Measurements from ENCODE around the gene SIGLEC15.
"Not testable (repeated sequence)": the region's sequence is repeated elsewhere in the genome, so short reads cannot be mapped to it uniquely, and the experiment has no call there.

SIGLEC15 gene

GRCh38 chr18:45820106-45820745 is 5.2 kb upstream of the SIGLEC15 start:
- H3K4me3 ChIP-seq (ENCODE audit: control insufficient read depth, low read depth, low read length): no peak overlapping the region
- TF ChIP-seq CTCF (conservative IDR thresholded peaks at IDR 0.05; ENCODE audit: control insufficient read depth, insufficient read depth, low read depth, low read length): no peak
- DNase-seq (ENCODE audit: low read depth): no peak

- DNase-seq (ENCODE audit: low read depth): no peak
- no peak overlapping the region for H3K4me3 ChIP-seq (ENCODE audit: control insufficient read depth, low read depth, low read length)
- no peak for TF ChIP-seq CTCF (conservative IDR thresholded peaks at IDR 0.05; ENCODE audit: control insufficient read depth, insufficient read depth, low read depth, low read length)
These were observed 4.4 kb upstream of the SIGLEC15 start for GRCh38 chr18:45821026-45821425.

DNA sequence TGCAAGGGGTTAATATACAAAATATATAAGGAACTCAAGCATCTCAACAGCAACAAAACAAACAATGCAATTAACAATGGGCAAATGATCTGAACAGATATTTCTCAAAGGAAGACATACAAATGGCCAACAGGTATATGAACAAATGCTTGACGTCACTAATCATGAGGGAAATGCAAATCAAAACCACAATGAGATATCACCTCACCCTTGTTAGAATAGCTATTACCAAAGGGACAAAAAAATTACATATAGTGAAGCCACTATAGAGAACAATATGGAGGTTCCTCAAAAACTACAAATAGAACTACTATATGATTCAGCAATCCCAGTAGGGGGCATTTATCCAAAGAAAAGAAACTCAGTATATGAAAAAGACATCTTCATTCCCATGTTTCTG is 3.8 kb upstream of the SIGLEC15 start:
- DNase-seq (ENCODE audit: low read depth): no peak

GRCh38 chr18:45826084-45826483 is 609 bp downstream of the SIGLEC15 start:
- DNase-seq (ENCODE audit: low read depth): no peak
- no peak overlapping the region for H3K4me3 ChIP-seq (ENCODE audit: control insufficient read depth, low read depth, low read length)
- TF ChIP-seq CTCF (conservative IDR thresholded peaks at IDR 0.05; ENCODE audit: control insufficient read depth, insufficient read depth, low read depth, low read length): no peak

More for the DNA sequence above, 3.8 kb upstream of the SIGLEC15 start:
- no peak for TF ChIP-seq CTCF (conservative IDR thresholded peaks at IDR 0.05; ENCODE audit: control insufficient read depth, insufficient read depth, low read depth, low read length)
- no peak overlapping the region for H3K4me3 ChIP-seq (ENCODE audit: control insufficient read depth, low read depth, low read length)

- not testable (repeated sequence) for H3K4me3 ChIP-seq (ENCODE audit: control insufficient read depth, low read depth, low read length); DNase-seq (ENCODE audit: low read depth)
These were observed 1.2 kb downstream of the SIGLEC15 start for GRCh38 chr18:45826716-45827115.

DNA sequence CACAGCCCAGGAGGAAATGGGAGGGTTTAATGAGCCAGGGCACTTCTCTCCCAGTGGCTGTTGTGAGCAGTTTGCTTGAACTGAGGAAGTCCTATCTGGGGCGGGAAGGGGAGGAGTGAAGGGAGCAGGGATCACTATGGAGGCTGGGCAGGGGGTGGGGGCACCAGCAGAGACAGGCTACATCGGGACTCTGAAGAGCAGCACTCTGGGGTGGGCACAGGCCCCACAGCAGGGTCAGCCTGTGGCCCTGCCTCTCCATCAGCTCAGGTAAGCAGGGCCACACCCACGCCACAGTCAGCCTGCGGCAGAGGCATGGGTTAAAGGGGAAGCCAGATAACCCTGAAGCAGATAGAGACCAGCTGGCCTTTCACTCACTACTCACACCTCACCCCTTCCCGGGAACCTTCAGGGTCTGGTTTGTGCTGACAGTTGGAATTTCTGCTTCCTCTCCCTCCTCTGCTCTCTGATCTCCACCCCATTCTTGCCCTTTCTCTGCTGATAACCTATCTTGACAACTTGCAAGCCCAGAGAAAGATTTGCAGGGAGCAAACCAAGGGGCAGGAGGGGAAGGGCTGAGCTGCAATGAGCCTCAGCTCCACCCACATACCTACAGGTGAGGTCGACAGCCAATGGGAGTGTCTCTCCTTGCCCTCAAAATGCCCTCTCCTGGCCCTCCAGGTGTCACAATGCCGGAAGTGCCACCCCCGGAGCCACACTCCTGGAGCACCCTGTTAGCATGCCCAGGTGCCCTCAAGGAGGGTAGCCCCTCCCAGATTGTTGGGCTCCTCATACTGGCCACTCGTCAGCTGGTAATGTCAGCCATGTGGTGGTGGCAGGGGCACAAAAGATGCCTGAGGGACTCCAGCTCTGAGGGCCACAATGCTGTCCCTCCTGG is 3.7 kb downstream of the SIGLEC15 start:
- no peak for TF ChIP-seq CTCF (conservative IDR thresholded peaks at IDR 0.05; ENCODE audit: control insufficient read depth, insufficient read depth, low read depth, low read length)
- no peak for DNase-seq (ENCODE audit: low read depth)
- no peak overlapping the region for H3K4me3 ChIP-seq (ENCODE audit: control insufficient read depth, low read depth, low read length)

- no peak for TF ChIP-seq CTCF (conservative IDR thresholded peaks at IDR 0.05; ENCODE audit: control insufficient read depth, insufficient read depth, low read depth, low read length)
- H3K4me3 ChIP-seq (ENCODE audit: control insufficient read depth, low read depth, low read length): no peak overlapping the region
- no peak for DNase-seq (ENCODE audit: low read depth)
These were observed 4.4 kb downstream of the SIGLEC15 start for GRCh38 chr18:45829855-45830254.

Measured in fibroblast of mammary gland (primary cell).